Stimulated activated CD8-positive, alpha-beta memory T cell treated with anti-CD3 and anti-CD28 coated beads, Interleukin-12 subunit alpha, Interleukin-12 subunit beta, amount 100 ng/mL, for 1 hour (primary cell): Measurements from ENCODE around the gene THBS4.

Experiments
- DNase-seq: peaks from one replicate; pipeline ENCODE4 v3.0.0-alpha.2; 2020; ENCODE audit warnings: low read depth

The THBS4 gene

GRCh38 chr5:80034962-80035821 lies at the start of gene THBS4:
THBS4 (plus strand) TSS chr5:80035348; CDS start chr5:80035538, 190 bp downstream.
- no peak for DNase-seq

- no peak for DNase-seq
These were observed 48.9 kb upstream of the THBS4 start for GRCh38 chr5:79986260-79986659.

GRCh38 chr5:79990205-79990597 lies 44.9 kb upstream of the THBS4 start:
- no peak for DNase-seq

GRCh38 chr5:79990598-79991507 lies 44.3 kb upstream of the THBS4 start, which contains the start of gene MTX3:
MTX3 (minus strand) TSS chr5:79991262; CDS start chr5:79991238, 24 bp downstream.
- peak; percentile 86 for DNase-seq

- no peak for DNase-seq
These were observed 42.1 kb upstream of the THBS4 start for GRCh38 chr5:79992891-79993657.

GRCh38 chr5:79999722-80000121 lies 35.4 kb upstream of the THBS4 start:
- no peak for DNase-seq

- no peak for DNase-seq
These were observed 32.5 kb upstream of the THBS4 start for GRCh38 chr5:80002677-80003076.

GRCh38 chr5:80008995-80009765 lies 26.0 kb upstream of the THBS4 start:
- DNase-seq: no peak

- DNase-seq: no peak
These were observed 24.3 kb upstream of the THBS4 start for GRCh38 chr5:80010754-80011392.

GRCh38 chr5:80025069-80025468 lies 10.1 kb upstream of the THBS4 start:
- DNase-seq: no peak

- no peak for DNase-seq
These were observed 8.3 kb upstream of the THBS4 start for GRCh38 chr5:80026841-80027240.

- no peak for DNase-seq
These were observed 4.0 kb upstream of the THBS4 start for GRCh38 chr5:80031109-80031508.

- DNase-seq: no peak
These were observed 1.6 kb upstream of the THBS4 start for GRCh38 chr5:80033513-80033912.

- no peak for DNase-seq
These were observed 589 bp upstream of the THBS4 start for GRCh38 chr5:80034559-80034958.

GRCh38 chr5:80035839-80036238 lies 691 bp downstream of the THBS4 start:
- DNase-seq: no peak

GRCh38 chr5:80036615-80037014 lies 1.5 kb downstream of the THBS4 start:
- no peak for DNase-seq

- no peak for DNase-seq
These were observed 2.2 kb downstream of the THBS4 start for GRCh38 chr5:80037366-80037765.

GRCh38 chr5:80039650-80040049 lies 4.5 kb downstream of the THBS4 start:
- DNase-seq: no peak

GRCh38 chr5:80041527-80041926 lies 6.4 kb downstream of the THBS4 start:
- DNase-seq: no peak

- DNase-seq: no peak
These were observed 7.2 kb downstream of the THBS4 start for GRCh38 chr5:80042330-80042729.

GRCh38 chr5:80043187-80043586 lies 8.0 kb downstream of the THBS4 start:
- no peak for DNase-seq
